Epithelial cell of esophagus (primary cell): ENCODE measurements around the gene LGALS8.

Source experiments
- DNase-seq: peaks from one replicate; pipeline ENCODE4 v3.0.0; 2010; ENCODE audit warnings: low read depth
- H3K4me3 ChIP-seq: 2 replicates; pipeline ENCODE4 v1.5.1; 2011; ENCODE audit warnings: mild to moderate bottlenecking, low read length, control low read depth
- CTCF ChIP-seq: IDR thresholded peaks from 2 replicates; pipeline ENCODE4 v1.5.1; 2011; ENCODE audit warnings: low read depth, mild to moderate bottlenecking, low read length, control low read depth, inconsistent platforms; ENCODE audit not compliant: insufficient read depth; ENCODE audit errors: missing control alignments

The LGALS8 gene

GRCh38 chr1:236553370-236553769, 29.6 kb downstream of the LGALS8 start:
- no peak for TF ChIP-seq CTCF
- no peak for DNase-seq
- no peak overlapping the region for H3K4me3 ChIP-seq

- TF ChIP-seq CTCF: no peak
- no peak for DNase-seq
- no peak overlapping the region for H3K4me3 ChIP-seq
These were observed 32.8 kb downstream of the LGALS8 start for GRCh38 chr1:236556606-236557005.

- TF ChIP-seq CTCF: no peak
- DNase-seq: no peak
- no peak overlapping the region for H3K4me3 ChIP-seq
These were observed 34.3 kb downstream of the LGALS8 start for GRCh38 chr1:236558081-236558480.

GRCh38 chr1:236558846-236559245, 35.1 kb downstream of the LGALS8 start:
- no peak for DNase-seq
- no peak overlapping the region for H3K4me3 ChIP-seq
- no peak for TF ChIP-seq CTCF

GRCh38 chr1:236560213-236560771, 36.5 kb downstream of the LGALS8 start:
- TF ChIP-seq CTCF: no peak
- no peak for DNase-seq
- H3K4me3 ChIP-seq: no peak overlapping the region

GRCh38 chr1:236561976-236562375, 38.2 kb downstream of the LGALS8 start:
- TF ChIP-seq CTCF: no peak
- H3K4me3 ChIP-seq: no peak overlapping the region
- DNase-seq: no peak

- DNase-seq: no peak
- no peak for TF ChIP-seq CTCF
- H3K4me3 ChIP-seq: no peak overlapping the region
These were observed 41.7 kb downstream of the LGALS8 start for GRCh38 chr1:236565530-236565929.
